GM12873 (cell line): ENCODE measurements around the gene RREB1.

Source experiments
- TF ChIP-seq, protein P1 (sequence below): IDR thresholded peaks from 2 replicates; pipeline ENCODE4 v1.5.1; 2012; ENCODE audit warnings: low read depth, mild to moderate bottlenecking, moderate library complexity, low read length, control low read depth; ENCODE audit not compliant: insufficient read depth; ENCODE audit errors: missing control alignments

The RREB1 gene

DNA sequence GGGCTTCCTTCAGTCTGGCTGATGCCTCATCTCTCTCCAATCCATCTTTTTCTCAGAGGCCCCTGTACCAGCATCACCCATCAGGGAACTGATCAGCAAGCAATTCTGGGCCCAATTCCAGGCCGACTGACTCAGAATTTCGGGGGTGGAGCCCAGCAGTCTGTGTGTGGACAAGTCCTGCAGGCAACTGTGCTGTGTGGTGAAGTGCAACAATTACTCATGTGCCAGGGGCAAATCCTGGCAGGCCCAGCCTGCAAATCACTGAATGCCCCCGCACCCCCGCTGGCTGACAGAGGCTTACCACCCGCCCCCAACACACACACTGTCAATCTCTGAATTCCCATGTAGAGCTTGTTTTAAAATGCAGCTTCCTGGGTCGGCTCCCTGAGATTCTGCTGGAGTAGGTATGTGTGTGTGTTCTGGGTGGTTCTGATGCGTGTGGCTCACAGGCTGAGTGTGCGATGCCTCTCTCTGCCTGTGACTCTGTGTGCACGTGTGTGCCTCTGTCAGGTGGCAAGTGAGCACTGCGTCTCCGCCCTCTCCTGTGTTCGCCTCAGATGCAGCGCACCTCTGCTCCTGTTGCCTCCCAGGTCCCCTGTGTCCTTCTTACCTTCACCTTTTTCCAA is 159.8 kb downstream of the RREB1 start:
- TF ChIP-seq, protein P1, sequence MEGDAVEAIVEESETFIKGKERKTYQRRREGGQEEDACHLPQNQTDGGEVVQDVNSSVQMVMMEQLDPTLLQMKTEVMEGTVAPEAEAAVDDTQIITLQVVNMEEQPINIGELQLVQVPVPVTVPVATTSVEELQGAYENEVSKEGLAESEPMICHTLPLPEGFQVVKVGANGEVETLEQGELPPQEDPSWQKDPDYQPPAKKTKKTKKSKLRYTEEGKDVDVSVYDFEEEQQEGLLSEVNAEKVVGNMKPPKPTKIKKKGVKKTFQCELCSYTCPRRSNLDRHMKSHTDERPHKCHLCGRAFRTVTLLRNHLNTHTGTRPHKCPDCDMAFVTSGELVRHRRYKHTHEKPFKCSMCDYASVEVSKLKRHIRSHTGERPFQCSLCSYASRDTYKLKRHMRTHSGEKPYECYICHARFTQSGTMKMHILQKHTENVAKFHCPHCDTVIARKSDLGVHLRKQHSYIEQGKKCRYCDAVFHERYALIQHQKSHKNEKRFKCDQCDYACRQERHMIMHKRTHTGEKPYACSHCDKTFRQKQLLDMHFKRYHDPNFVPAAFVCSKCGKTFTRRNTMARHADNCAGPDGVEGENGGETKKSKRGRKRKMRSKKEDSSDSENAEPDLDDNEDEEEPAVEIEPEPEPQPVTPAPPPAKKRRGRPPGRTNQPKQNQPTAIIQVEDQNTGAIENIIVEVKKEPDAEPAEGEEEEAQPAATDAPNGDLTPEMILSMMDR: no peak

DNA sequence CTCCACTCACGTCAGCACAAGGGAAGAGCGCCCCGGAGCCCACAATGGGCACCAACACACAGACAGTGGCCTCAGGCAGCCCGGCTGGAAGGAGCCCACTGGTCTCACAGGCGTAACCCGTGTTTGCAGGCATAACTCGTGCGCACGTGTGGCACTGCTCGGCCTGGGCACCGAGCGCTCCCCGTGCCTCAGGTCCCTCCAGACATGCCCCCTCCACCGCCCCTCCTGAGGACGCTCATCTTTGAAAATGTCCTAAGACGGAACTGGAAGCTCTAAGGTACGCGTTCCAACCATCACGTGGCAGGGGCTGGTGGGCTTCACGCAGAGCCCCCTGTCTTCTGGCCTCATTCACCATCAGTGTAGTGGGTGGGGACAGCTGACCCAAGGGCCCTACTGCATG is 160.6 kb downstream of the RREB1 start:
- TF ChIP-seq, protein P1: no peak

DNA sequence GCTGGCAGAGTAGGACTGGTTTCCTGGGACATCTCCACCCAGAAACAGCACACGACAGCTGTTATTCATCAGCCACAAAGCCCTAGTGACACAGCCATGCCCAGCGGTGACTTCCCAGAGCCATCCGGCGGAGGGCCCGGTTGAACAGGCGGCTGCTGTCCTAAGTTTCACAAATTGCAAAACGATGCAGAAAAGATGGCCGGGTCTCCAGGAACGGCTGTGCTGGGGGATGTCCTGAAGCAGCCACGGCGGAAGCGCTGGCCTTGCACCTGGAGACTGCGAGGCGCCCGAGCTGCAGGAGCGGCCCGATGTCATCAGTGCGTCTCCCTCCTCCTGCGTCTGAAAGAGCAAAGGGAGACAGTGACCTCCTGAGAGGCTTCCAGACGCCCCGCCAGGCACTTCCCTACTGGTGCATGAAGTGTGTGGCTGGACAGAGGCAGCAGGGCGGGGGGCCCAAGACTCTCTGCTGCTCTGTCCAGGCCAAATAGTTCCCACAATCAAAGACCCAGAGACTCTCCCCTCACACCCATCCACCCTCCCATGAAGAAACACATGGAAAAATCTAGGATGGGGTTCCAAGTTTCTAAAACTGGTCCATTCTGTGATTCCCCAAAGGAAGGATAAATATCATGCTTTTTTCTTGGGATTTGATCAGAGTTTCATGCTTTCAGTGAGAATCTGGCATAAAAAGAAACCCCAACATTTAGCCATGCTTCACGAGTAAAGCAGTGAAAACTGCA is 161.2 kb downstream of the RREB1 start:
- TF ChIP-seq, protein P1: no peak

- TF ChIP-seq, protein P1: no peak
These were observed 162.1 kb downstream of the RREB1 start for GRCh38 chr6:7269816-7270215.

- TF ChIP-seq, protein P1: no peak
These were observed 162.8 kb downstream of the RREB1 start for GRCh38 chr6:7270320-7271204.

DNA sequence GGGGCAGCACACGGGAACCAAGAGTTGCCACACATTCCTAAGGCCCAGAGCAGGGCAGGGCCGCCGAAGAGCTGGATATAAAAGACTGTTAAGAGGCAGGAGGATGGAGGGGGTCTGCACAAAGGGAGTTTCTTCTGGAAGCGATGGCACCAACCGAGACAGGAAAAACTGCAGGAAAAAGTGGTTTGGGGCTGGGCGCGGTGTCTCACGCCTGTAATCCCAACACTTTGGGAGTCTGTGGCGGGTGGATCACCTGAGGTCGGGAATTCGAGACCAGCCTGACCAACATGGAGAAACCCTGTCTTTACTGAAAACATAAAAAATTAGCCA is 163.4 kb downstream of the RREB1 start:
- TF ChIP-seq, protein P1: no peak

DNA sequence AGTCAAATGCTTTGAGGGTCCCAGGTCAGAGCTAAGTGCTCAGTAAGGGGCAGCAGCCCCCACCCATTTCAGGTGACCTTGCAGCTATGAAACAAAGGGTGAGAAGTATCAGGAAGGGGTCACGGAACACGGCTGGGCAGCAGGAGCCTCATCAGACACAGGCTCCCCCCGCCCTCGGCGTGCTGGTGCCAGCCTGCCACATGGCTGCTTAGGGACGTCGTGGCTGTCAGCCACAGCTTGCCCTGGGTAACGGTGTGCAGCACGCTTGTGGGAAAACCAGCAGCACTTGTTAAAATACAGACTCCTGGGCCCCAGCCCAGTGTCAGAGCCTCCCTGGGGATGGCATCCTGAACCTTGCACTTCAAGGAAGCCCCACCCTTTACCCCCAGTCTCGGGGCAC is 165.9 kb downstream of the RREB1 start:
- TF ChIP-seq, protein P1: no peak
